H1 (cell line): ENCODE measurements around the gene LILRB1. TPM values are rescaled to one million over a fixed set of nuclear protein-coding genes. Genes with fewer than 3 reads are reported as not detected.

Source experiments
- CTCF ChIA-PET: fragments of 300-600 bp; sonication (Branson Sonifier 250); formaldehyde crosslinking; loops from one replicate; lab custom pipeline; 2021; ENCODE audit not compliant: partially characterized antibody; lab: Charles Lee
- POLR2A ChIA-PET: fragments of 300-600 bp; sonication (Branson Sonifier 250); formaldehyde crosslinking; loops from one replicate; lab custom pipeline; 2021; ENCODE audit warnings: inconsistent platforms; ENCODE audit not compliant: partially characterized antibody; lab: Charles Lee
- DNase-seq, 2 experiments: peaks; one replicate each; pipeline versions ENCODE4 v3.0.0 to v3.0.0-alpha.2; 2010 to 2022; ENCODE audit warnings: low spot score in 2 of 2, low read depth in 1 of 2, mixed read lengths in 1 of 2
- FAIRE-seq: peaks from 2 replicates; lab custom pipeline; 2011; peaks lifted over from hg19 to GRCh38; lab: Jason Lieb, UNC
- H2AFZ ChIP-seq: 2 replicates; pipeline ENCODE4 v1.8.1; 2012; ENCODE audit warnings: low read length, inconsistent platforms
- H2AK5ac ChIP-seq: 2 replicates; pipeline ENCODE4 v1.6.1; 2013; ENCODE audit warnings: low read depth, low read length
- H2BK120ac ChIP-seq: replicated peaks from 2 replicates; pipeline ENCODE3; 2013; ENCODE audit warnings: low read depth, low read length, inconsistent platforms
- H2BK12ac ChIP-seq: 2 replicates; pipeline ENCODE4 v1.6.1; 2013; ENCODE audit warnings: low read depth, low read length
- H2BK15ac ChIP-seq: 2 replicates; pipeline ENCODE4 v1.6.1; 2013; ENCODE audit warnings: low read length
- H2BK20ac ChIP-seq: 2 replicates; pipeline ENCODE4 v1.6.1; 2013; ENCODE audit warnings: low read length
- H2BK5ac ChIP-seq: 2 replicates; pipeline ENCODE4 v1.6.1; 2013; ENCODE audit warnings: low read depth, low read length
- H3K14ac ChIP-seq: 2 replicates; pipeline ENCODE4 v1.6.1; 2013; ENCODE audit warnings: inconsistent platforms; ENCODE audit not compliant: insufficient read length
- H3K18ac ChIP-seq: 2 replicates; pipeline ENCODE4 v1.6.1; 2013; ENCODE audit warnings: low read length; ENCODE audit errors: extremely low read depth
- H3K23ac ChIP-seq: 2 replicates; pipeline ENCODE4 v1.6.1; 2013; ENCODE audit warnings: inconsistent platforms; ENCODE audit not compliant: insufficient read length
- H3K23me2 ChIP-seq: 2 replicates; pipeline ENCODE4 v1.6.1; 2013; ENCODE audit warnings: low read depth, low read length
- H3K27ac ChIP-seq: 2 replicates; pipeline ENCODE4 v1.6.1; 2011; ENCODE audit warnings: low read depth, low read length, inconsistent platforms
- H3K27me3 ChIP-seq, 4 experiments: replicated peaks in 1 of 4; 1 replicate in 1 of 4; 2 replicates in 3 of 4; pipeline versions ENCODE4 v1.6.1 to v1.8.1; 2011 to 2013; ENCODE audit warnings: low read length in 3 of 4, mild to moderate bottlenecking in 3 of 4, inconsistent platforms in 2 of 4, mixed read lengths in 2 of 4, moderate library complexity in 1 of 4; ENCODE audit not compliant: control insufficient read depth in 3 of 4, insufficient read depth in 3 of 4; ENCODE audit errors: extremely low read depth in 1 of 4
- H3K36me3 ChIP-seq, 4 experiments: 2 replicates each; pipeline versions ENCODE4 v1.6.1 to v1.8.1; 2011 to 2013; ENCODE audit warnings: mild to moderate bottlenecking in 4 of 4, low read length in 3 of 4, moderate library complexity in 2 of 4, control low read depth in 1 of 4, inconsistent platforms in 1 of 4; ENCODE audit not compliant: insufficient read depth in 4 of 4, control insufficient read depth in 2 of 4
- H3K4ac ChIP-seq: replicated peaks from 2 replicates; pipeline ENCODE3; 2013; ENCODE audit warnings: low read length, low read depth, mixed read lengths, inconsistent platforms; ENCODE audit not compliant: insufficient read length
- H3K4me1 ChIP-seq, 4 experiments: replicated peaks in 1 of 4; 1 replicate in 1 of 4; 2 replicates in 3 of 4; pipeline versions ENCODE4 v1.6.1 to v1.8.1; 2011 to 2013; ENCODE audit warnings: low read length in 3 of 4, inconsistent platforms in 2 of 4, mixed read lengths in 1 of 4; ENCODE audit not compliant: insufficient read depth in 4 of 4, control insufficient read depth in 3 of 4
- H3K4me2 ChIP-seq, 2 experiments: 2 replicates each; pipeline versions ENCODE4 v1.6.1 to v1.8.1; 2011 to 2013; ENCODE audit warnings: low read depth in 2 of 2, low read length in 2 of 2, control low read depth in 1 of 2, inconsistent platforms in 1 of 2, mild to moderate bottlenecking in 1 of 2; ENCODE audit not compliant: insufficient read depth in 1 of 2
- H3K4me3 ChIP-seq, 4 experiments: fragments of 200-600, 300-600 bp in 1 of 4; sonication (generic), shearing (Covaris generic), sonication (Bioruptor Twin) in 1 of 4; 2 replicates each; pipeline versions ENCODE4 v1.5.1 to v1.8.1; 2011 to 2016; ENCODE audit warnings: low read length in 4 of 4, low read depth in 3 of 4, control low read depth in 2 of 4, inconsistent platforms in 2 of 4, mild to moderate bottlenecking in 2 of 4, mixed read lengths in 1 of 4, moderate library complexity in 1 of 4; ENCODE audit not compliant: insufficient read depth in 2 of 4; ENCODE audit errors: extremely low read depth in 1 of 4
- H3K56ac ChIP-seq: replicated peaks from 2 replicates; pipeline ENCODE3; 2013; ENCODE audit warnings: low read depth, mild to moderate bottlenecking, mixed read lengths, low read length, inconsistent platforms; ENCODE audit not compliant: insufficient read length
- H3K79me1 ChIP-seq: 2 replicates; pipeline ENCODE4 v1.6.1; 2013; ENCODE audit warnings: low read depth, low read length, control low read depth
- H3K79me2 ChIP-seq, 2 experiments: 2 replicates each; pipeline versions ENCODE4 v1.6.1 to v1.8.1; 2012 to 2013; ENCODE audit warnings: low read length in 2 of 2, mild to moderate bottlenecking in 2 of 2, inconsistent platforms in 1 of 2; ENCODE audit not compliant: insufficient read depth in 2 of 2, control insufficient read depth in 1 of 2
- H3K9ac ChIP-seq, 4 experiments: replicated peaks in 1 of 4; 1 replicate in 1 of 4; 2 replicates in 3 of 4; pipeline versions ENCODE4 v1.6.1 to v1.8.1; 2011 to 2013; ENCODE audit warnings: low read depth in 3 of 4, low read length in 3 of 4, control low read depth in 2 of 4, mild to moderate bottlenecking in 2 of 4, moderate library complexity in 2 of 4, inconsistent platforms in 1 of 4; ENCODE audit errors: extremely low read depth in 1 of 4
- H3K9me3 ChIP-seq, 2 experiments: 2 replicates each; pipeline versions ENCODE4 v1.6.1 to v1.8.1; 2012 to 2013; ENCODE audit warnings: mild to moderate bottlenecking in 2 of 2, moderate library complexity in 2 of 2, control low read depth in 1 of 2, inconsistent platforms in 1 of 2, low read depth in 1 of 2, low read length in 1 of 2, mixed read lengths in 1 of 2; ENCODE audit not compliant: insufficient read depth in 2 of 2
- H4K20me1 ChIP-seq, 2 experiments: replicated peaks in 1 of 2; 2 replicates each; pipeline versions ENCODE3 to v1.8.1; 2011 to 2013; ENCODE audit warnings: inconsistent platforms in 2 of 2, low read length in 2 of 2, mild to moderate bottlenecking in 1 of 2; ENCODE audit not compliant: insufficient read depth in 2 of 2, control insufficient read depth in 1 of 2
- H4K5ac ChIP-seq: 2 replicates; pipeline ENCODE4 v1.6.1; 2013; ENCODE audit warnings: low read length, low read depth, mixed read lengths, inconsistent platforms; ENCODE audit not compliant: insufficient read length
- H4K8ac ChIP-seq: 2 replicates; pipeline ENCODE4 v1.8.0; 2013; ENCODE audit warnings: mild to moderate bottlenecking, moderate library complexity, low read length, inconsistent platforms; ENCODE audit not compliant: insufficient read depth; ENCODE audit errors: extremely low read depth
- H4K91ac ChIP-seq: replicated peaks from 2 replicates; pipeline ENCODE3; 2013; ENCODE audit warnings: low read length, mixed read lengths, inconsistent platforms; ENCODE audit not compliant: insufficient read length
- ASH2L ChIP-seq: fragments of 200-600, 300-600 bp; sonication (generic); IDR thresholded peaks from one replicate; pipeline ENCODE4 v1.7.1; 2017; ENCODE audit warnings: low read length
- CBX5 ChIP-seq: fragments of 300-800, 300-1000 bp; sonication (generic); IDR thresholded peaks from 2 replicates; pipeline ENCODE4 v1.7.1; 2016; ENCODE audit warnings: antibody characterized with exemption, low read length, low read depth
- CBX8 ChIP-seq: fragments of 300-800, 300-1000 bp; sonication (generic); IDR thresholded peaks from 2 replicates; pipeline ENCODE4 v1.7.1; 2016; ENCODE audit warnings: low read depth, low read length, borderline replicate concordance
- FOSL1 ChIP-seq: IDR thresholded peaks from 2 replicates; pipeline ENCODE4 v1.6.1; 2011; ENCODE audit warnings: mild to moderate bottlenecking, low read depth, low read length, moderate library complexity; ENCODE audit not compliant: insufficient read depth
- JUN ChIP-seq: IDR thresholded peaks from 2 replicates; pipeline ENCODE4 v1.6.1; 2011; ENCODE audit warnings: low read depth, mild to moderate bottlenecking, improper control_type of control experiment, low read length
- MAFK ChIP-seq: IDR thresholded peaks from 2 replicates; pipeline ENCODE4 v1.6.1; 2012; ENCODE audit warnings: low read depth, mild to moderate bottlenecking, improper control_type of control experiment, low read length
- RFX5 ChIP-seq: IDR thresholded peaks from 2 replicates; pipeline ENCODE4 v1.6.1; 2011; ENCODE audit warnings: low read depth, low read length, improper control_type of control experiment, borderline replicate concordance
- SP2 ChIP-seq: IDR thresholded peaks from 2 replicates; pipeline ENCODE4 v1.6.1; 2012; ENCODE audit warnings: mild to moderate bottlenecking, low read length, inconsistent platforms
- SRF ChIP-seq: IDR thresholded peaks from 2 replicates; pipeline ENCODE4 v1.6.1; 2011; ENCODE audit warnings: mild to moderate bottlenecking, low read depth, low read length, moderate library complexity
- YY1 ChIP-seq: IDR thresholded peaks from 2 replicates; pipeline ENCODE4 v1.6.1; 2011; ENCODE audit warnings: low read depth, mild to moderate bottlenecking, low read length
- WGBS, 2 experiments: shearing (Covaris generic) in 1 of 2; methylation state at CpG; one replicate each; pipeline versions ENCODE4 v1.1.6 to v1.1.7; 2013 to 2015; ENCODE audit warnings: low lambda C conversion rate in 2 of 2, mixed read lengths in 2 of 2, inconsistent platforms in 1 of 2, low coverage in 1 of 2, missing lambda C conversion rate in 1 of 2; ENCODE audit not compliant: insufficient replicate concordance in 2 of 2, insufficient coverage in 1 of 2, insufficient read length in 1 of 2; ENCODE audit errors: extremely low coverage in 1 of 2, missing lambda C conversion rate in 1 of 2; 5-methylcytosine and 5-hydroxymethylcytosine counted together
- polyA plus RNA-seq, 7 experiments: library from polyadenylated mRNA; depleted of rRNA in 3 of 7; stranded (reverse) in 5 of 7; unstranded in 2 of 7; fragments of >200 nt in 5 of 7; fragments of 200-250 nt in 2 of 7; gene quantifications; 1 replicate in 5 of 7; 2 replicates in 1 of 7; 4 replicates in 1 of 7; pipeline versions ENCODE4 v1.2.1 to v1.2.3, GENCODE V29; 2011 to 2013; ENCODE audit warnings: missing spikeins in 2 of 7, mixed read lengths in 2 of 7
- total RNA-seq: library from RNA; stranded (reverse); fragmentation: NEBNext Ultra II Directional; extraction: Animal tissue kit (Norgen Biotek cat#: 25700); gene quantifications from 2 replicates; pipeline ENCODE4 v1.2.1, GENCODE V29; 2021

LILRB1 gene
- total and polyA plus RNA-seq, 2 of the 8 experiments (the other 6 are each of a cell fraction or from before 2014, with no cell fraction given): not detected

GRCh38 chr19:54594737-54595136, 35.5 kb upstream of the LILRB1 start:
- Histone ChIP-seq H3K4ac (no peak overlapping the region), H3K23me2 (no peaks in the 10 kb centered on the region), H3K56ac (no peak overlapping the region), H3K27ac (no peak overlapping the region), H3K18ac (no peak overlapping the region), H2BK20ac (no peak overlapping the region), H4K91ac (no peak overlapping the region), H3K79me1 (no peaks in the 10 kb centered on the region), H4K20me1 (no peaks in the 10 kb centered on the region), H3K4me2 (no peak overlapping the region), H2BK15ac (no peak overlapping the region), H4K8ac (no peak overlapping the region), H2AK5ac (no peak overlapping the region), H3K27me3 (no peaks in the 10 kb centered on the region; a peak in 1 of 7 replicates), H2BK5ac (no peak overlapping the region), H3K4me3 (no peak overlapping the region), H3K9me3 (peaks cover 56 to 83% of the 10 kb centered on the region in 2 experiments), H2AFZ (no peak overlapping the region), H3K9ac (no peak overlapping the region), H3K14ac (no peak overlapping the region), H3K23ac (no peak overlapping the region), H3K36me3 (no peaks in the 10 kb centered on the region), H2BK120ac (no peak overlapping the region), H2BK12ac (no peak overlapping the region), H3K79me2 (no peaks in the 10 kb centered on the region), H4K5ac (no peak overlapping the region), H3K4me1 (no peaks in the 10 kb centered on the region)
- WGBS, 2 experiments: 96% methylated on average over 5 of the region's 5 CpGs; no CpG with 5 or more reads in 1 of the 2 experiments
- CTCF ChIA-PET: no interaction called here
- TF ChIP-seq YY1 (no peak), FOSL1 (no peak), SRF (no peak), CBX8 (no peak), SP2 (no peak), CBX5 (no peak), ASH2L (no peak), JUN (no peak), RFX5 (no peak), MAFK (no peak)
- POLR2A ChIA-PET: no interaction called here
- FAIRE-seq: no peak
- no peak for DNase-seq
